Bronchial epithelial cell (primary cell): ENCODE data around the gene MYH14. TPM values are rescaled to one million over a fixed set of nuclear protein-coding genes. Genes with fewer than 3 reads are reported as not detected.

Experiments
- DNase-seq: peaks from one replicate; pipeline ENCODE4 v3.0.0-alpha.2; 2010; ENCODE audit warnings: low read depth
- FAIRE-seq: peaks from 2 replicates; lab custom pipeline; 2011; peaks lifted over from hg19 to GRCh38; lab: Jason Lieb, UNC
- H3K27me3 ChIP-seq: 2 replicates; pipeline ENCODE4 v1.5.1; 2011; ENCODE audit warnings: low read length; ENCODE audit not compliant: control insufficient read depth, insufficient read depth
- H3K36me3 ChIP-seq: 2 replicates; pipeline ENCODE4 v1.5.1; 2011; ENCODE audit warnings: low read length; ENCODE audit not compliant: control insufficient read depth, insufficient read depth
- H3K4me3 ChIP-seq: 2 replicates; pipeline ENCODE4 v1.5.1; 2011; ENCODE audit warnings: mild to moderate bottlenecking, low read depth, low read length, control low read depth
- CTCF ChIP-seq: IDR thresholded peaks from 2 replicates; pipeline ENCODE4 v1.5.1; 2011; ENCODE audit warnings: mild to moderate bottlenecking, moderate library complexity, low read length, control low read depth, inconsistent platforms; ENCODE audit not compliant: insufficient read depth, severe bottlenecking
- total RNA-seq: library from RNA; depleted of rRNA; stranded (reverse); fragments of >200 nt; gene quantifications from 2 replicates; pipeline ENCODE4 v1.2.1, GENCODE V29; 2014

The MYH14 gene
- total RNA-seq, 1 donor from 2014 or later: 6.8 TPM

GRCh38 chr19:50248413-50248812, 45.0 kb downstream of the MYH14 start:
- FAIRE-seq (no peak), DNase-seq (no peak)
- no peaks in the 10 kb centered on the region for H3K27me3 ChIP-seq
- no peak overlapping the region for H3K4me3 ChIP-seq
- no peak for TF ChIP-seq CTCF
- no peaks in the 10 kb centered on the region for H3K36me3 ChIP-seq

- TF ChIP-seq CTCF: no peak
- no peak for DNase-seq
- no peak for FAIRE-seq
- H3K4me3 ChIP-seq: no peak overlapping the region
- no peaks in the 10 kb centered on the region for H3K36me3 ChIP-seq
- H3K27me3 ChIP-seq: no peaks in the 10 kb centered on the region
Observed at GRCh38 chr19:50248826-50249225, 45.4 kb downstream of the MYH14 start.

- no peak for DNase-seq
- no peaks in the 10 kb centered on the region for H3K27me3 ChIP-seq
- FAIRE-seq: no peak
- H3K36me3 ChIP-seq: no peaks in the 10 kb centered on the region
- no peak for TF ChIP-seq CTCF
- H3K4me3 ChIP-seq: no peak overlapping the region
Observed at GRCh38 chr19:50249636-50250035, 46.2 kb downstream of the MYH14 start.

GRCh38 chr19:50250450-50251136, 47.2 kb downstream of the MYH14 start:
- Histone ChIP-seq H3K4me3 (no peak overlapping the region), H3K27me3 (no peaks in the 10 kb centered on the region), H3K36me3 (no peaks in the 10 kb centered on the region)
- TF ChIP-seq CTCF: no peak
- DNase-seq: no peak
- FAIRE-seq: no peak

GRCh38 chr19:50252111-50252886, 48.9 kb downstream of the MYH14 start:
- DNase-seq (no peak), FAIRE-seq (no peak)
- Histone ChIP-seq H3K4me3 (no peak overlapping the region), H3K36me3 (no peaks in the 10 kb centered on the region), H3K27me3 (no peaks in the 10 kb centered on the region)
- peak; percentile 50 for TF ChIP-seq CTCF
